ENCODE data around the gene BCAS3. TPM values are rescaled to one million over a fixed set of nuclear protein-coding genes. Genes with fewer than 3 reads are reported as not detected.

The BCAS3 gene
- total RNA-seq, 1 donor from 2014 or later, result 14.5 TPM

DNA sequence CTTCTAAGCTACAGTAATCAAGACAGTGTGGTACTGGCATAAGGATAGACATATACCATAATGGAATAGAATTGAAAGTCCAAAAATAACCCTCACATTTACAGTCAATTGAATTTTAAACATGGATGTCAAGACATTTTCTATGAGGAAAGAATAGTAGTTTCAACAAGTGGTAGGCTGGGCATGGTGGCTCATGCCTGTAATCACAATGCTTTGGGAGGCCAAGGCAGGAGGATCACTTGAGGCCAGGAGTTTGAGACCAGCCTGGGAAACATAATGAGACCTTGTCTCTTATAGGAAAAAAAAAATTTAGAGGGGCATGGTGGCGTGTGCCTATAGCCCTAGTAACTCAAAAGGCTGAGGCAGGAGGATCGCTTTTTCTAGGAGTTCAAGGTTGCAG is 599.2 kb downstream of the BCAS3 start:
- FAIRE-seq (no peak), DNase-seq (ENCODE audit: low read depth) (no peak)
- Histone ChIP-seq H3K9me3 (ENCODE audit: insufficient read depth, low read depth, low read length) (no peaks in the 10 kb centered on the region), H2AFZ (ENCODE audit: low read depth, low read length) (no peak overlapping the region), H3K4me1 (ENCODE audit: insufficient read depth, low read length) (peaks cover 4% of the 10 kb centered on the region), H3K79me2 (ENCODE audit: insufficient read depth, low read length) (no peaks in the 10 kb centered on the region), H3K4me2 (ENCODE audit: low read length) (no peak overlapping the region), H3K36me3 (ENCODE audit: insufficient read depth, low read length) (no peaks in the 10 kb centered on the region), H3K27ac (ENCODE audit: low read depth, low read length) (no peak overlapping the region), H3K9ac (ENCODE audit: low read length) (no peak overlapping the region), H3K27me3 (ENCODE audit: insufficient read depth, low read length) (no peaks in the 10 kb centered on the region), H4K20me1 (ENCODE audit: insufficient read depth, low read length) (no peaks in the 10 kb centered on the region), H3K4me3 (ENCODE audit: insufficient read depth, low read depth, low read length) (no peak overlapping the region)
- TF ChIP-seq CTCF (IDR thresholded peaks at IDR 0.05; ENCODE audit: insufficient read depth, low read depth, low read length) (no peak), EZH2 (IDR thresholded peaks at IDR 0.05; ENCODE audit: insufficient read depth, low read length) (no peak)
- Mint-ChIP-seq H3K27me3 (ENCODE audit: low read depth, unreplicated experiment) (no peaks in the 10 kb centered on the region), H3K4me3 (ENCODE audit: unreplicated experiment) (no peak overlapping the region), H3K4me1 (ENCODE audit: low read depth, unreplicated experiment) (peaks cover 7% of the 10 kb centered on the region), H3K36me3 (ENCODE audit: low read depth, unreplicated experiment) (peaks cover 2% of the 10 kb centered on the region), H3K27ac (ENCODE audit: unreplicated experiment) (no peak overlapping the region), H3K9me3 (ENCODE audit: unreplicated experiment) (no peaks in the 10 kb centered on the region)

DNA sequence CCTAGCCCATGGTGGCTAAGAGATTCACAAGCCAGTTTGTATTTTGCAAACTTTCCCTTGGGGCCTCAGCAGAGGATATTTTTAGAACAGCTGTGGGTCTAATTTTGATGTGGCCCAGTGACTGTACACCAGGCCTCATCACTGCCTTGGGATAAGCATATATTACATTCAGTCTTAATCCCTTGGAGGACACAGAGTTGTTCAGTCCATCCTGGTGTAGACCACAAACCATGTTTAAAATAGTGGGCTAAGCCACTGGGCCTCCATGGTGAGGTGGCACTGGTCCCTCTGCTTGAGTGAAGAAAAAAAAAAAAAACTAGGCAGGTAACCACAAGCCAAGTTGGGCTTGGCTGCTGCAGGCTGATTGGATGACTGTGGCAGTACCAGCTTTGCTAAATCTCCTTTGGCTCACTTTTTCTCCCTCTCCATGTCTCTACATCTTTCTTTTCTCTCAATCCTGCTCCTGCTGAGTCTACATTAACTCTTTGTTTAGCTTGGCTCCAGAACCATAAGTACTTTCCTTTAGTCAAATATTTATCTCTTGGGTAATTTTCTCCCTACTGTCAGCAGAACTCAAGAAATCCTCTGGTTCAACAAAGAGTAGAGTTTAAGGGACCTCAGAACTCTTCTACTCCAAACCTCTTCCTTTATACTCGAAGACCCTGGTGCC is 602.0 kb downstream of the BCAS3 start:
- Histone ChIP-seq H3K4me3 (ENCODE audit: insufficient read depth, low read depth, low read length) (no peak overlapping the region), H3K9me3 (ENCODE audit: insufficient read depth, low read depth, low read length) (no peaks in the 10 kb centered on the region), H3K4me2 (ENCODE audit: low read length) (no peak overlapping the region), H2AFZ (ENCODE audit: low read depth, low read length) (no peak overlapping the region), H3K79me2 (ENCODE audit: insufficient read depth, low read length) (no peaks in the 10 kb centered on the region), H3K4me1 (ENCODE audit: insufficient read depth, low read length) (peaks cover 9% of the 10 kb centered on the region), H3K27ac (ENCODE audit: low read depth, low read length) (no peak overlapping the region), H3K36me3 (ENCODE audit: insufficient read depth, low read length) (no peaks in the 10 kb centered on the region), H3K9ac (ENCODE audit: low read length) (no peak overlapping the region), H3K27me3 (ENCODE audit: insufficient read depth, low read length) (no peaks in the 10 kb centered on the region), H4K20me1 (ENCODE audit: insufficient read depth, low read length) (no peaks in the 10 kb centered on the region)
- Mint-ChIP-seq H3K36me3 (ENCODE audit: low read depth, unreplicated experiment) (peaks cover 2% of the 10 kb centered on the region), H3K27me3 (ENCODE audit: low read depth, unreplicated experiment) (no peaks in the 10 kb centered on the region), H3K27ac (ENCODE audit: unreplicated experiment) (no peak overlapping the region), H3K4me3 (ENCODE audit: unreplicated experiment) (no peak overlapping the region), H3K9me3 (ENCODE audit: unreplicated experiment) (peaks cover 5% of the 10 kb centered on the region), H3K4me1 (ENCODE audit: low read depth, unreplicated experiment) (peaks cover 16% of the 10 kb centered on the region)
- no peak for TF ChIP-seq CTCF (IDR thresholded peaks at IDR 0.05; ENCODE audit: insufficient read depth, low read depth, low read length)
- no peak for TF ChIP-seq EZH2 (IDR thresholded peaks at IDR 0.05; ENCODE audit: insufficient read depth, low read length)
- DNase-seq (ENCODE audit: low read depth), result no peak
- FAIRE-seq, result no peak

GRCh38 chr17:61280338-61280737 is 602.7 kb downstream of the BCAS3 start:
- no peaks in the 10 kb centered on the region for H3K36me3 ChIP-seq (ENCODE audit: insufficient read depth, low read length)
- H3K4me3 Mint-ChIP-seq (ENCODE audit: unreplicated experiment), result no peak overlapping the region
- DNase-seq (ENCODE audit: low read depth), result no peak
- no peak overlapping the region for H3K9ac ChIP-seq (ENCODE audit: low read length)
- no peaks in the 10 kb centered on the region for H3K9me3 ChIP-seq (ENCODE audit: insufficient read depth, low read depth, low read length)
- peaks cover 2% of the 10 kb centered on the region for H3K36me3 Mint-ChIP-seq (ENCODE audit: low read depth, unreplicated experiment)
- no peaks in the 10 kb centered on the region for H3K27me3 Mint-ChIP-seq (ENCODE audit: low read depth, unreplicated experiment)
- no peaks in the 10 kb centered on the region for H4K20me1 ChIP-seq (ENCODE audit: insufficient read depth, low read length)
- H2AFZ ChIP-seq (ENCODE audit: low read depth, low read length), result no peak overlapping the region
- H3K9me3 Mint-ChIP-seq (ENCODE audit: unreplicated experiment), result peaks cover 5% of the 10 kb centered on the region
- FAIRE-seq, result no peak
- no peak overlapping the region for H3K4me3 ChIP-seq (ENCODE audit: insufficient read depth, low read depth, low read length)
- H3K4me2 ChIP-seq (ENCODE audit: low read length), result no peak overlapping the region
- H3K27ac Mint-ChIP-seq (ENCODE audit: unreplicated experiment), result no peak overlapping the region
- no peak overlapping the region for H3K27ac ChIP-seq (ENCODE audit: low read depth, low read length)
- TF ChIP-seq EZH2 (IDR thresholded peaks at IDR 0.05; ENCODE audit: insufficient read depth, low read length) (no peak), CTCF (IDR thresholded peaks at IDR 0.05; ENCODE audit: insufficient read depth, low read depth, low read length) (no peak)
- peaks cover 17% of the 10 kb centered on the region for H3K4me1 ChIP-seq (ENCODE audit: insufficient read depth, low read length)
- H3K79me2 ChIP-seq (ENCODE audit: insufficient read depth, low read length), result no peaks in the 10 kb centered on the region
- H3K4me1 Mint-ChIP-seq (ENCODE audit: low read depth, unreplicated experiment), result peaks cover 23% of the 10 kb centered on the region
- no peaks in the 10 kb centered on the region for H3K27me3 ChIP-seq (ENCODE audit: insufficient read depth, low read length)
